GM19395 (cell line): ENCODE results near the gene IRF6.
A peak's percentile ranks its signal among the peaks of the same experiment; 100 is the strongest.

ENCODE experiments used
- ATAC-seq: cut with Tn5 transposase; IDR thresholded peaks from one replicate; pipeline ENCODE4 v1.9.1; 2021; ENCODE audit warnings: mild to moderate bottlenecking, moderate library complexity; ENCODE audit not compliant: unreplicated experiment

IRF6 gene

GRCh38 chr1:209805875-209806760 is at the start of gene IRF6:
Gene IRF6 (minus strand): TSS chr1:209806142. CDS start chr1:209801413, 4,729 bp downstream.
- ATAC-seq, result peak; percentile 95

- ATAC-seq, result no peak
Measured at GRCh38 chr1:209855623-209856022, 49.7 kb upstream of the IRF6 start.

GRCh38 chr1:209855006-209855405 is 49.1 kb upstream of the IRF6 start:
- no peak for ATAC-seq

- ATAC-seq, result no peak
Measured at GRCh38 chr1:209854196-209854595, 48.3 kb upstream of the IRF6 start.

DNA sequence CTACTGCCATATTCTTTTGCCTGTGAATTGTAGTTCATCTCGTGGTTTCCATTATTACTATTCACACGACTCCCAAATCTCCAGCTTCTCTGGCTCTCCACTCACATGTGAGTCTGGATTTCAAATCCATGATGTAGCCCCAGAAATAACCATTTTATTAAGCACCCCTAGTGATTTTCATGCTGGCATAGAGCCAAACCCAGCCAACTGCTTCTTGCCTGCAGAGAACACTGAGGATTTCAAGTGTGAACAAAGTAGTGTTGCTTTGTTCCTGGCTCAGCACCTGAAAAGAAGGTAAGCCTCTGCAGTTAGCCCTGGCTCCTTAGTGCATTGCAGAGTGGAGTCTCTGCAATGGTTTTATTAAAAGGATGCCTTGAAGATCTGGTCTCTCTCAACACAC is 47.7 kb upstream of the IRF6 start:
- no peak for ATAC-seq

- ATAC-seq, result peak; percentile 68
Measured at GRCh38 chr1:209850342-209850979, 44.5 kb upstream of the IRF6 start.

- ATAC-seq, result no peak
Measured at GRCh38 chr1:209849388-209849787, 43.4 kb upstream of the IRF6 start.

- ATAC-seq, result no peak
Measured at GRCh38 chr1:209845408-209845725, 39.4 kb upstream of the IRF6 start.

DNA sequence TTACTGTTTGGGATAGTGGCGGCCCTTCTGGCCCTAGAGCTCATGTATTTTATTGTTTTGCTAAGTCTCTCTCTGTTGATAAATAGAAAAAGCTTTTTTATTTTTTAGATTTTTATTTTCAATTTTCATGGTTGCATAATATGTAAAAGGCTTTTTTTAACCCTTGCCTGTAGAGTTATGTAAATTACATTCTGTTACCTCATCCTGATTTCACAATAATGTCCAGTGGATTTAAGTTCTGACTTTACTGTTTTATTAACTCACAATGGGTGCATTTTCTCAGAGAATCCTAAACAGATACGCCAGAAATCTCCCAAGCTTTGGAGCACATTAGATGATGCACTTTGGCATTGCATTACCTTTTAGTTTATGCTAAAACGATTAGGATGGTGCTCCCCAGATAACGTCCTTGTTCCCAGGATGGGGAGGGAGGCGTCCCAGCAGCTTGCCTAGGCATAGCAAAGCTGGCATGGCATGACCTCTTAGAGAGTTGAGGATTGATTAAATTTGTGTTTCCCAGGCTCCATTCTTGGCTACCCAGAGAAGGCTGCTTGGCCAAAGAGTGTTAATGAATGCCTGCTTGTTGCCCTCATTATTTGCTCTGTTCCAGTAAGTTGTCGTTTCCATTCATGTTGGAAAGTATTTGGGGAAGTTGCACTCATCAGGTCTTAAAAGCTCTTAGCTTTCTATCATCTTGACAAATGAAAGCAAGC is 38.9 kb upstream of the IRF6 start:
- no peak for ATAC-seq

DNA sequence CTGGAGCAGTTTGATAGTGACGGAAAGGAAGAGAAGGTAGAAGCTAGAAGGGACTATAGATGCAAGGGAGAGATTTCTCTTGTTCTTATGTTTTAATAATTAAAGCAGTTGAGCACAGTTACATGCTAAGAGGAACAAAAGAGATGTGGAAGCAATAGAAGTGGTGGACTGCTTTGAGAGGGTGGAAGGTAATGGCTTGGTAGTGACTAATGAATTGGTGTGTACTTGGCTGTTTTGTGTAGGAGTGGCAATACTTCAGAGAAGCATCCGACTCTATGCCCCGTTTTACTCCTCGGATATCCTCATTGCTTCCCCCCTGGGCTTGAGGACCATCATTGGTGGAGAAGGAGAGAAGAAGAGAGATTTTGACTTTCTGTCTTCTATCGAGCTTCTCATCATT is 34.7 kb upstream of the IRF6 start:
- no peak for ATAC-seq

GRCh38 chr1:209839875-209840546 is 34.1 kb upstream of the IRF6 start:
- ATAC-seq, result no peak

DNA sequence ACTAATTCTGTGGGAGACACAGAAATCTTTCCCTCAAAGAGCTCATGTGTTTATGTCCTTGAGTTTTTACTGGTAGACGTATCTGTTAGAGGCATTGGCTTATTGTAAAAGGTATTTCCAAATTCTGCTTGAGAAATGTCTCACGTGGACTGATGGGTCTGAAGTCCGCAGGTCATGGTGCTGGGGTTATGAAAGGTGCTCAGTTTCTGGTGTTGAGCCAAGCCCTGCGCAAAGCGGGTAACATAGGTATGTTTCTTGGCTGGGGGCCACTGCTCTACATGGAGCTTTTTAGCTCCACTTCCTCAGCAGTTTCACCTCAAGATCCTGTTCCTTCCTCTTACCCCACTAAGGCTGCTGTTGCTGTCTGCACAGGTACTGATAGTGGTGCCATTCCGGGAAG is 32.6 kb upstream of the IRF6 start:
- no peak for ATAC-seq

- no peak for ATAC-seq
Measured at GRCh38 chr1:209837671-209838070, 31.7 kb upstream of the IRF6 start.

- no peak for ATAC-seq
Measured at GRCh38 chr1:209835782-209836298, 29.9 kb upstream of the IRF6 start.

DNA sequence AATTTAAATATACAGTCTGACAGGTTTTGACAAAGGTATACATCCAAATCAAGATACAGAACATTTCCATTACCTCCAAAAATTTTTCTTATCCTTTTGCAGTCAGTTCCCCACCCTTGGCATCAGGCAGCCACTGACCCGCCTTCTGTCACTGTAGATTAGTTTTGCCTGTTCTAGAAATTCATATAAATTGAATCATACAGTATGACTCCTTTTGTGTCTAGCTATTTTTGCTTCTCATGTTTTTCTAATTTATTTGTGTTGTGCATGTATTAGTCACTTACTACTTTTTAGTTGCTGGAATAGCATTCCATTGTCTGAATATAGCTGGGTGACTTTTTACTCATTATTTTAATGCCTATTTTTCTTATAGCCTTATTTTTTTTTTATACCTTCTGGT is 25.7 kb upstream of the IRF6 start:
- no peak for ATAC-seq

GRCh38 chr1:209830722-209831121 is 24.8 kb upstream of the IRF6 start:
- no peak for ATAC-seq

- ATAC-seq, result no peak
Measured at GRCh38 chr1:209829716-209830115, 23.8 kb upstream of the IRF6 start.

- peak; percentile 92 for ATAC-seq
Measured at GRCh38 chr1:209827384-209828262, 21.7 kb upstream of the IRF6 start, which contains the start of gene UTP25. Gene UTP25 (plus strand): TSS chr1:209827972. CDS start chr1:209828064, 92 bp downstream.

DNA sequence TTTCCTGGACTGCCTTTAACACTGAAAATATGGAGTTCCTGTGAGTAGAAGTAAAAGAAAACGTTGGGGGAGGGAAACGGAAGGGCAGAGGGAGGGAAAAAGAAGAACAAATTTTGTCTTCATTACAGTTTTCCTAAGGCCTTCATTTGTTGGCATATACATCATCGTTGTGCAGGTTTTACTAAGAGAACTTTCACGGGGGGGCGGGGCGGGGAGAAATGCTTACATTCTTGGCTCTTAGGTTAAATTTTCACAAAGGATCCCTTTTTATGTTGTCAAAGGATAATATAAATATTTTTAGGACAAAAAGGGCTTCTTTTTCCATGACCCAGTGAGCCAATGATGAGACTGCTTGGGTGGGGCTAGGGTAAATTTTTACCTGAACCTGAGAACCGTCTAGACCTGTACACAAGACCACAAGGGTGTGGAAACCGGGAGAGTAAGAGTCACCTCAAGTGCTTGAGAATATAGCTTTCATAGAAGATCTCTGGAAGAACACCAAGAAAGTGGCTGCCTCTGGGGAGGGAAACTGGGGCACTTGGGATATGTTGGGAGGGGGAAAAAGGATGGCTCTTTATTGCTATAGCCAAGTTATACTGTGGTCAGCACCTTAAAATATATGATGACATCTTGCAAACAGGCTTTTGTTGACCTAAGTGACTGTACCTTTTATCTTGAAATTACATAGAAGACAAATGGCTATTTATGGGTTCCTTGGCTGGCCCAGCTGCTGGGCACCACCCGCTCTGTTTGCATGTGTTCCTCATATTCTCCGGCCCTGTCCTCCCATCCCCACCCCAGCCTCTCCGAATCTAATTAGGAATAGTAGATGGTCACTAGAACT is 19.9 kb upstream of the IRF6 start:
- no peak for ATAC-seq
